Left ventricle myocardium inferior (tissue), 1 donor: ENCODE measurements around the gene HFM1. TPM values are rescaled to one million over a fixed set of nuclear protein-coding genes. Genes with fewer than 3 reads are reported as not detected.
"Not testable (repeated sequence)": the region's sequence is repeated elsewhere in the genome, so short reads cannot be mapped to it uniquely, and the experiment has no call there.

ENCODE experiments used
- DNase-seq: peaks from one replicate; pipeline ENCODE4 v3.0.0-alpha.2; 2020
- H3K27ac ChIP-seq: fragments of 200-600 bp; replicated peaks from 2 replicates; pipeline ENCODE4 v1.8.0; 2021
- H3K27me3 ChIP-seq: fragments of 200-600 bp; 2 replicates; pipeline ENCODE4 v1.8.0; 2021; ENCODE audit warnings: low read depth
- H3K36me3 ChIP-seq: fragments of 200-600 bp; 2 replicates; pipeline ENCODE4 v1.8.0; 2021
- H3K4me1 ChIP-seq: fragments of 200-600 bp; 2 replicates; pipeline ENCODE4 v1.8.0; 2021
- H3K4me3 ChIP-seq: fragments of 200-600 bp; 2 replicates; pipeline ENCODE4 v1.8.0; 2021; ENCODE audit warnings: mild to moderate bottlenecking, moderate library complexity
- H3K9me3 ChIP-seq: fragments of 200-600 bp; replicated peaks from 2 replicates; pipeline ENCODE4 v1.8.0; 2021
- intact Hi-C: fragments of 100-400 bp; cut with micrococcal nuclease; formaldehyde crosslinking; loops from one replicate; pipeline ENCODE4 v1.11.0; 2022
- total RNA-seq: library from RNA; stranded (reverse); fragmentation: NEBNext Ultra II Directional; extraction: Animal tissue kit (Norgen Biotek cat#: 25700); gene quantifications from one replicate; pipeline ENCODE4 v1.2.1, GENCODE V29; 2021
- TF ChIP-seq, protein P1 (sequence below): fragments of 200-600 bp; IDR thresholded peaks from 2 replicates; pipeline ENCODE4 v1.8.0; 2021; ENCODE audit warnings: antibody characterized with exemption, mild to moderate bottlenecking, borderline replicate concordance
- donor health status: DM: no; HTN: yes; CAD: no; lungs with severe emphysema.

Gene HFM1
- total RNA-seq, 1 donor from 2014 or later, result 1.7 TPM

- intact Hi-C loops, result no loop called here
- Histone ChIP-seq H3K27ac (no peak overlapping the region), H3K27me3 (no peaks in the 10 kb centered on the region), H3K36me3 (no peaks in the 10 kb centered on the region), H3K4me1 (no peaks in the 10 kb centered on the region), H3K4me3 (no peak overlapping the region), H3K9me3 (peaks cover 27% of the 10 kb centered on the region)
- DNase-seq, result no peak
- TF ChIP-seq, protein P1, sequence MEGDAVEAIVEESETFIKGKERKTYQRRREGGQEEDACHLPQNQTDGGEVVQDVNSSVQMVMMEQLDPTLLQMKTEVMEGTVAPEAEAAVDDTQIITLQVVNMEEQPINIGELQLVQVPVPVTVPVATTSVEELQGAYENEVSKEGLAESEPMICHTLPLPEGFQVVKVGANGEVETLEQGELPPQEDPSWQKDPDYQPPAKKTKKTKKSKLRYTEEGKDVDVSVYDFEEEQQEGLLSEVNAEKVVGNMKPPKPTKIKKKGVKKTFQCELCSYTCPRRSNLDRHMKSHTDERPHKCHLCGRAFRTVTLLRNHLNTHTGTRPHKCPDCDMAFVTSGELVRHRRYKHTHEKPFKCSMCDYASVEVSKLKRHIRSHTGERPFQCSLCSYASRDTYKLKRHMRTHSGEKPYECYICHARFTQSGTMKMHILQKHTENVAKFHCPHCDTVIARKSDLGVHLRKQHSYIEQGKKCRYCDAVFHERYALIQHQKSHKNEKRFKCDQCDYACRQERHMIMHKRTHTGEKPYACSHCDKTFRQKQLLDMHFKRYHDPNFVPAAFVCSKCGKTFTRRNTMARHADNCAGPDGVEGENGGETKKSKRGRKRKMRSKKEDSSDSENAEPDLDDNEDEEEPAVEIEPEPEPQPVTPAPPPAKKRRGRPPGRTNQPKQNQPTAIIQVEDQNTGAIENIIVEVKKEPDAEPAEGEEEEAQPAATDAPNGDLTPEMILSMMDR, result no peak
These were observed 101.5 kb downstream of the HFM1 start for GRCh38 chr1:91303165-91303564.

- H3K27me3 ChIP-seq, H3K36me3 ChIP-seq, DNase-seq, intact Hi-C loops, H3K4me3 ChIP-seq, H3K9me3 ChIP-seq, H3K27ac ChIP-seq, H3K4me1 ChIP-seq: not testable (repeated sequence)
These were observed 115.6 kb downstream of the HFM1 start for GRCh38 chr1:91288843-91289553.

DNA sequence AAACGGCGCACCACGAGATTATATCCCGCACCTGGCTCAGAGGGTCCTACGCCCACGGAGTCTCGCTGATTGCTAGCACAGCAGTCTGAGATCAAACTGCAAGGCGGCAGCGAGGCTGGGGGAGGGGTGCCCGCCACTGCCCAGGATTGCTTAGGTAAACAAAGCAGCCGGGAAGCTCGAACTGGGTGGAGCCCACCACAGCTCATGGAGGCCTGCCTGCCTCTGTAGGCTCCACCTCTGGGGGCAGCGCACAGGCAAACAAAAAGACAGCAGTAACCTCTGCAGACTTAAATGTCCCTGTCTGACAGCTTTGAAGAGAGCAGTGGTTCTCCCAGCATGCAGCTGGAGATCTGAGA, 117.7 kb downstream of the HFM1 start:
- H3K4me3 ChIP-seq, intact Hi-C loops, H3K36me3 ChIP-seq, H3K27me3 ChIP-seq, H3K9me3 ChIP-seq, H3K27ac ChIP-seq, H3K4me1 ChIP-seq, DNase-seq: not testable (repeated sequence)

DNA sequence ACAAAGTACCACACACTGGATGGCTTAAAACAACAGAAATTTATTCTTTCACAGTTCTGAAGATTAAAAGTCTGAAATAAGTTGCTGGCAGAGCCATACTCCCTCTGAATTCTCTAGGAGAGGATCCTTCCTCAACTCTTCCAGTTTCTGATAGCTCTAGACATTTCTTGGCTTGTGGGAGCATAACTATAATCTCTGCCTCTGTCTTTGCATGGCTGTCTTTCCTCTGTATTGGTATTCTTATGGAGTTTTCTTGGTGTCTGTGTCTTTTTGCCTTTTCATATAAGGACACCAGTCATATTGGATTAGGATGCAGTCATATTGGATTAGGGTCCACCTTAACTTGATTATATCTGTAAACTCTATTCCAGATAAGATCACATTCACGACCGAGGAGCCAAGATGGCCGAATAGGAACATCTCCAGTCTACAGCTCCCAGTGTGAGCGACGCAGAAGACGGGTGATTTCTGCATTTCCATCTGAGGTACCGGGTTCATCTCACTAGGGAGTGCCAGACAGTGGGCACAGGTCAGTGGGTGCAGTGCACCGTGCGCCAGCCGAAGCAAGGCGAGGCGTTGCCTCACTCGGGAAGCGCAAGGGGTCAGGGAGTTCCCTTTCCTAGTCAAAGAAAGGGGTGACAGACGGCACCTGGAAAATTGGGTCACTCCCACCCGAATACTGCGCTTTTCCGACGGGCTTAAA, 118.2 kb downstream of the HFM1 start:
- intact Hi-C loops, H3K27me3 ChIP-seq, H3K4me3 ChIP-seq, H3K27ac ChIP-seq, H3K4me1 ChIP-seq, H3K36me3 ChIP-seq, H3K9me3 ChIP-seq, DNase-seq: not testable (repeated sequence)

- TF ChIP-seq, protein P1, result no peak
- no peaks in the 10 kb centered on the region for H3K9me3 ChIP-seq
- H3K27ac ChIP-seq, result no peak overlapping the region
- H3K4me3 ChIP-seq, result no peak overlapping the region
- H3K36me3 ChIP-seq, result no peaks in the 10 kb centered on the region
- no peaks in the 10 kb centered on the region for H3K27me3 ChIP-seq
- DNase-seq, result no peak
- H3K4me1 ChIP-seq, result peaks cover 7% of the 10 kb centered on the region
- intact Hi-C loops, result loop anchor here (5.0 kb wide), 1 partner anchor 114 kb away; no protein-coding TSS in a partner anchor
These were observed 121.3 kb downstream of the HFM1 start for GRCh38 chr1:91283421-91283726.

GRCh38 chr1:91282695-91283420, 121.8 kb downstream of the HFM1 start:
- Histone ChIP-seq H3K4me3 (peak overlapping the region; percentile 41), H3K9me3 (no peaks in the 10 kb centered on the region), H3K27ac (no peak overlapping the region), H3K27me3 (no peaks in the 10 kb centered on the region), H3K4me1 (peaks cover 7% of the 10 kb centered on the region), H3K36me3 (no peaks in the 10 kb centered on the region)
- TF ChIP-seq, protein P1, result peak; percentile 84
- DNase-seq, result no peak
- intact Hi-C loops, result loop anchor here (5.0 kb wide), 1 partner anchor 114 kb away; no protein-coding TSS in a partner anchor

DNA sequence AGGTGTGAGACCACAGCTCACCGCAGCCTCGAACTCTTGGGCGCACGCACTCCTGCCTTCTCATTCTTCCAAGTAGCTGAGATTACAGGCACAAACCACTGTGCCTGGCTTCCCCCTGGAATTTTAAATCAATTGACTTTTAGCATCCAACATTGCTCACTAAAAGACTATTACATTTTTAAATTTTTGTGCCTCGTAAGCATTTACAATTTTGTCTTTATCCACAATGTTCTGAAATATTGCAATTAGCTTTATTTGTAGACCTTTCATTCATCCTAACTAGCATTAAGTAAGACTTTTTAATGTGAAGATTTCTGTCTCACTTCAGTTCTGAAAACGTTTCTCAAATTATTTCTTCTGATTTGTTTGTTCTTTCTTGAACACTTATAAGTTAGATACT, 122.9 kb downstream of the HFM1 start:
- H3K4me3 ChIP-seq, result no peak overlapping the region
- H3K36me3 ChIP-seq, result no peaks in the 10 kb centered on the region
- TF ChIP-seq, protein P1, result no peak
- H3K4me1 ChIP-seq, result peaks cover 7% of the 10 kb centered on the region
- no peak for DNase-seq
- intact Hi-C loops, result loop anchor here (5.0 kb wide), 1 partner anchor 116 kb away; no protein-coding TSS in a partner anchor
- H3K27ac ChIP-seq, result no peak overlapping the region
- no peaks in the 10 kb centered on the region for H3K27me3 ChIP-seq
- H3K9me3 ChIP-seq, result no peaks in the 10 kb centered on the region
